DND-41 (cell line): ENCODE data around the gene GRIP2.

Experiments
- ATAC-seq: fragments of 200-7000 bp; cut with Tn5 transposase; 3 replicates; pipeline ENCODE4 v1.9.1; 2021; ENCODE audit warnings: low read depth; ENCODE audit not compliant: insufficient read depth
- DNase-seq: peaks from one replicate; pipeline ENCODE4 v3.0.0-alpha.2; 2020
- H2AFZ ChIP-seq: 2 replicates; pipeline ENCODE4 v1.6.0; 2012; ENCODE audit warnings: low read depth, low read length
- H3K27ac ChIP-seq: 2 replicates; pipeline ENCODE4 v1.5.1; 2012; ENCODE audit warnings: low read length, inconsistent platforms
- H3K27me3 ChIP-seq: fragments of 200-600 bp; sonication (generic); 2 replicates; pipeline ENCODE4 v1.6.0; 2012; ENCODE audit warnings: low read length, mild to moderate bottlenecking, inconsistent platforms; ENCODE audit not compliant: insufficient read depth, poor library complexity
- H3K36me3 ChIP-seq: 2 replicates; pipeline ENCODE4 v1.5.1; 2012; ENCODE audit warnings: low read length, inconsistent platforms; ENCODE audit not compliant: insufficient read depth
- H3K4me1 ChIP-seq: 2 replicates; pipeline ENCODE4 v1.5.1; 2012; ENCODE audit warnings: mild to moderate bottlenecking, low read length; ENCODE audit not compliant: insufficient read depth
- H3K4me2 ChIP-seq: 2 replicates; pipeline ENCODE4 v1.6.0; 2012; ENCODE audit warnings: mild to moderate bottlenecking, moderate library complexity, low read length, inconsistent platforms; ENCODE audit not compliant: insufficient read depth
- H3K4me3 ChIP-seq, 2 experiments: fragments of 200-600 bp in 1 of 2; shearing (Covaris generic) in 1 of 2; 2 replicates each; pipeline ENCODE4 v1.5.1; 2012 to 2016; ENCODE audit warnings: inconsistent platforms in 2 of 2, low read length in 2 of 2, mild to moderate bottlenecking in 2 of 2, low read depth in 1 of 2, moderate library complexity in 1 of 2
- H3K79me2 ChIP-seq: 2 replicates; pipeline ENCODE4 v1.6.0; 2012; ENCODE audit warnings: low read length, inconsistent platforms; ENCODE audit not compliant: insufficient read depth
- H3K9ac ChIP-seq: 2 replicates; pipeline ENCODE4 v1.6.0; 2012; ENCODE audit warnings: low read depth, mild to moderate bottlenecking, inconsistent platforms, low read length, moderate library complexity
- H3K9me3 ChIP-seq: 2 replicates; pipeline ENCODE4 v1.5.1; 2012; ENCODE audit warnings: low read length, moderate library complexity, mild to moderate bottlenecking, inconsistent platforms; ENCODE audit not compliant: insufficient read depth, severe bottlenecking
- H4K20me1 ChIP-seq: 2 replicates; pipeline ENCODE4 v1.6.0; 2012; ENCODE audit warnings: low read length; ENCODE audit not compliant: insufficient read depth
- EZH2 ChIP-seq: IDR thresholded peaks from 3 replicates; pipeline ENCODE4 v1.6.1; 2012; ENCODE audit warnings: borderline replicate concordance, low read depth, mild to moderate bottlenecking, moderate library complexity, low read length, inconsistent platforms; ENCODE audit not compliant: severe bottlenecking
- TF ChIP-seq, protein P1 (sequence below): IDR thresholded peaks from 2 replicates; pipeline ENCODE4 v1.5.1; 2012; ENCODE audit warnings: borderline replicate concordance, low read length, moderate library complexity, mild to moderate bottlenecking; ENCODE audit not compliant: poor library complexity, severe bottlenecking; ENCODE audit errors: extremely low read depth

Gene GRIP2

DNA sequence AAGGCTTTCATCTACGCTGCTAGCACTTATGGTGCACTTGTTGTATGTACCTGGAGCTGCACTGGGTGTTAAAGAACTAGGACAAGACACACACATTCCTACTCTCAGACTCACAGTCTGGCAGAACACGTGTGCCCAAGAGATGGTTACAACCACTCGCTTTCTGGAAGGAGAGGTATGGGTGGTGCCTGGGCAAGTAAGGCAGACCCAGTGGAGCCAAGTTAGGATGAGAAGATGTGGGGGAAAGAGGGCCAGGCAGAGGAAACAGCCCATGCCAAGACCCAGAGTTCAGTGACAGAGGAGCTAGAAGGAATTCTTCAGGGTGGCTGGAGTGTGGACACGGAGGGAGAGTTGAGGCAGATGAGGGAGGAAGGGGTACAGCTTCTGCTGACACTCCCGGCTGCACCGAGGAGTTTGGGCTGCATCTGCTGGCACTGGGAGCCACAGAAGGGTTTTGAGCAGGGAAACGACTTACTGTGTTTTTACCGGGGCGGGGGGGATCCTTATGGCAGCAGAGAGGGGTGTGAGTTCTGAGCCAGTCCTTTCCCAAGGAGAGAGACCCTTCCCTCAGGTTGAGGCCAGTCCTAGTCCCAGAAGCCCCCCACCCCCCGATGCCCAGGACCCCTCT, 59.0 kb downstream of the GRIP2 start:
- Histone ChIP-seq H3K4me1 (no peaks in the 10 kb centered on the region), H3K27me3 (no peaks in the 10 kb centered on the region), H3K4me3 (no peak overlapping the region), H3K9me3 (no peaks in the 10 kb centered on the region), H3K27ac (no peak overlapping the region), H3K36me3 (peaks cover 65% of the 10 kb centered on the region), H2AFZ (no peak overlapping the region), H3K9ac (no peak overlapping the region), H3K79me2 (no peaks in the 10 kb centered on the region), H4K20me1 (no peaks in the 10 kb centered on the region; the same call in 1 of the 2 replicates), H3K4me2 (no peak overlapping the region)
- no peak for ATAC-seq
- no peak for DNase-seq
- TF ChIP-seq, protein P1, sequence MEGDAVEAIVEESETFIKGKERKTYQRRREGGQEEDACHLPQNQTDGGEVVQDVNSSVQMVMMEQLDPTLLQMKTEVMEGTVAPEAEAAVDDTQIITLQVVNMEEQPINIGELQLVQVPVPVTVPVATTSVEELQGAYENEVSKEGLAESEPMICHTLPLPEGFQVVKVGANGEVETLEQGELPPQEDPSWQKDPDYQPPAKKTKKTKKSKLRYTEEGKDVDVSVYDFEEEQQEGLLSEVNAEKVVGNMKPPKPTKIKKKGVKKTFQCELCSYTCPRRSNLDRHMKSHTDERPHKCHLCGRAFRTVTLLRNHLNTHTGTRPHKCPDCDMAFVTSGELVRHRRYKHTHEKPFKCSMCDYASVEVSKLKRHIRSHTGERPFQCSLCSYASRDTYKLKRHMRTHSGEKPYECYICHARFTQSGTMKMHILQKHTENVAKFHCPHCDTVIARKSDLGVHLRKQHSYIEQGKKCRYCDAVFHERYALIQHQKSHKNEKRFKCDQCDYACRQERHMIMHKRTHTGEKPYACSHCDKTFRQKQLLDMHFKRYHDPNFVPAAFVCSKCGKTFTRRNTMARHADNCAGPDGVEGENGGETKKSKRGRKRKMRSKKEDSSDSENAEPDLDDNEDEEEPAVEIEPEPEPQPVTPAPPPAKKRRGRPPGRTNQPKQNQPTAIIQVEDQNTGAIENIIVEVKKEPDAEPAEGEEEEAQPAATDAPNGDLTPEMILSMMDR, result no peak
- TF ChIP-seq EZH2, result no peak

DNA sequence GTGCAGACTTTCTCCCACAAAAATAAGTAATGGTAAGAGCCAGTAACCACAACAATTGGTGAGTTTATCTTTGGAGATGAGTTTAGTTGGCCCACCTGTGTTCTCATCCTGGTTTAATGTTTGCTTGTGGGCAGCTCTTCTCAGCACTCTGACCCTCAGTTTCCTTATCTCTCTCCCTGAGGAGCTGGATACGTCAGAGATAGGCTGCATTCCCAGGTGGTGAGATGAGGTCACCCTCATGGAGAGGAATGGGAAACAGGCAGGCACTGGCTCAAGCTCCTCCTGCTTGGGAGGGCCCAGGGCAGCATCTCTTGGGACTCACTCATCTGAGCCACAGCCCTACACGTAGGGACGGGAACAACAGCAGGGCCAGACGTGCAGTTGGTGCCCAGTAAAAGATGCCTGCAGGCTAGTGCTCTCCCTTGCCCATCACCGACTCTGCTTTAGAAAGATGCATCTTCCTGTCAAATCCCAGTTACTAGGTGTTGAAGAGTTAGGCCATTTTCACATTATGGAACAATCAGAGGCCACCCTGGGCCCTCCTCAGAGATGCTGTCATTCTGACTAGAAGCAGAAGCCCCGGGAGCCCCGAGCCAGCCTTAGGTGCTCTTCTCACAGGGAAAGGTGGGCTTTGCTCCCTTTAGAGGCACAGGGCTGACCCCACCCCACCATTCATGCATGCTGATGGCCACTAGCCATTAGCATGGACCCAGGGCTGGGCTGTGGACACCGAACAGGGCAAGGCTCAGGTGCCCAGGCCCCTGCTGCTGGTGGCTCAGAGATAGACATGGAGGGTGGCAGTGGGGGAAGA, 59.7 kb downstream of the GRIP2 start:
- H4K20me1 ChIP-seq, result no peaks in the 10 kb centered on the region; the same call in 1 of the 2 replicates
- H3K9ac ChIP-seq, result no peak overlapping the region
- DNase-seq, result no peak
- no peak overlapping the region for H2AFZ ChIP-seq
- H3K36me3 ChIP-seq, result peaks cover 65% of the 10 kb centered on the region
- H3K4me1 ChIP-seq, result no peaks in the 10 kb centered on the region
- H3K4me3 ChIP-seq, result no peak overlapping the region
- no peak overlapping the region for H3K4me2 ChIP-seq
- no peak overlapping the region for H3K27ac ChIP-seq
- ATAC-seq, result no peak
- H3K9me3 ChIP-seq, result no peaks in the 10 kb centered on the region
- TF ChIP-seq EZH2, result no peak
- TF ChIP-seq, protein P1, result no peak
- no peaks in the 10 kb centered on the region for H3K27me3 ChIP-seq
- H3K79me2 ChIP-seq, result no peaks in the 10 kb centered on the region

DNA sequence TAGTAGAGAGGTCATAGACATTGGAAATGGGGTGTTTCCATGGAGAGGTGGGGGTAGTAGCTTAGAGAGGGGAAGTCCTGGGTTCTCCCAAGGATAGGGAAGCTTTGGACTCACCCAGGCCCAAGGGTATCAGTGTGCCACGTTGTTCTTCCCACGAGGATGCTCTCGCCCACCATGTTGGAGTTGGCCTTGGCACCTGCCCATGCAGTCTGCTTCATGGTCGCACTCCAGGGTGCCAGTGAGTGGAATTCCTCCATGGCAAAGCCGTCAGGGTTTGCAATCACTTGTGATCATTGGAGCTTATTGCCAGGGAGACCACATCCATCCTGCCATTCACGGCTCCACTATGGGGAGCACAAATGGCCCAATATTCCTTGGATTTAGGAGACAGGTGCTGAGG, 60.6 kb downstream of the GRIP2 start:
- H3K27me3 ChIP-seq, result no peaks in the 10 kb centered on the region
- TF ChIP-seq, protein P1, result no peak
- no peak for TF ChIP-seq EZH2
- H3K27ac ChIP-seq, result no peak overlapping the region
- H3K36me3 ChIP-seq, result peaks cover 63% of the 10 kb centered on the region
- no peak overlapping the region for H2AFZ ChIP-seq
- no peak overlapping the region for H3K4me2 ChIP-seq
- no peaks in the 10 kb centered on the region for H3K4me1 ChIP-seq
- H3K4me3 ChIP-seq, result no peak overlapping the region
- DNase-seq (no peak), ATAC-seq (no peak)
- no peaks in the 10 kb centered on the region for H3K9me3 ChIP-seq
- H3K79me2 ChIP-seq, result no peaks in the 10 kb centered on the region
- no peak overlapping the region for H3K9ac ChIP-seq
- H4K20me1 ChIP-seq, result no peaks in the 10 kb centered on the region; the same call in 1 of the 2 replicates
